Spleen (tissue), 11 donors: ENCODE measurements around the gene NRIP3. TPM values are rescaled to one million over a fixed set of nuclear protein-coding genes. Genes with fewer than 3 reads are reported as not detected.

Experiments used
- DNase-seq: peaks from one replicate; pipeline ENCODE4 v3.0.0-alpha.2; 2020
- H3K27ac ChIP-seq, 8 donors: fragments of 200-600 bp; sonication (generic) in 7 of 8; 1 replicate in 4 of 8; 2 replicates in 4 of 8; pipeline versions ENCODE4 v1.5.0 to v1.8.0; 2016 to 2021; ENCODE audit warnings: inconsistent platforms in 4 of 8, mild to moderate bottlenecking in 4 of 8, moderate library complexity in 1 of 8
- H3K27me3 ChIP-seq, 7 donors: fragments of 200-600 bp; sonication (generic) in 6 of 7; replicated peaks in 1 of 7; 1 replicate in 4 of 7; 2 replicates in 3 of 7; pipeline versions ENCODE4 v1.5.0 to v1.8.0; 2016 to 2021; ENCODE audit warnings: inconsistent platforms in 3 of 7, mild to moderate bottlenecking in 1 of 7
- H3K36me3 ChIP-seq, 6 donors: fragments of 200-600 bp; sonication (generic) in 5 of 6; 1 replicate in 4 of 6; 2 replicates in 2 of 6; pipeline versions ENCODE4 v1.5.0 to v1.8.0; 2016 to 2021; ENCODE audit warnings: inconsistent platforms in 2 of 6
- H3K4me1 ChIP-seq, 6 donors: fragments of 200-600 bp; sonication (generic) in 5 of 6; 1 replicate in 3 of 6; 2 replicates in 3 of 6; pipeline versions ENCODE4 v1.5.0 to v1.8.0; 2016 to 2021; ENCODE audit warnings: inconsistent platforms in 3 of 6
- H3K4me3 ChIP-seq, 8 donors: fragments of 200-600 bp; sonication (generic) in 7 of 8; 1 replicate in 4 of 8; 2 replicates in 4 of 8; pipeline versions ENCODE4 v1.5.0 to v1.8.0; 2016 to 2021; ENCODE audit warnings: inconsistent platforms in 4 of 8, mild to moderate bottlenecking in 4 of 8, moderate library complexity in 2 of 8
- H3K9me3 ChIP-seq, 8 donors: fragments of 200-600 bp; sonication (generic) in 7 of 8; 1 replicate in 4 of 8; 2 replicates in 4 of 8; pipeline versions ENCODE4 v1.5.0 to v1.8.0; 2016 to 2021; ENCODE audit warnings: inconsistent platforms in 4 of 8
- CTCF ChIP-seq, 11 experiments: fragments of 200-600 bp in 7 of 11; fragments of 450-650 bp in 4 of 11; sonication (generic) in 4 of 11; IDR thresholded peaks in 8 of 11; conservative IDR thresholded peaks in 3 of 11; 1 replicate in 7 of 11; 2 replicates in 4 of 11; pipeline versions ENCODE4 v1.4.0 to v1.8.0; 2016 to 2021; ENCODE audit warnings: antibody characterized with exemption in 11 of 11, inconsistent platforms in 4 of 11, mild to moderate bottlenecking in 1 of 11
- POLR2A ChIP-seq, 3 donors: fragments of 450-650 bp; IDR thresholded peaks; one replicate each; pipeline ENCODE4 v1.5.1; 2017; ENCODE audit warnings: antibody characterized with exemption in 3 of 3, mild to moderate bottlenecking in 1 of 3
- POLR2AphosphoS5 ChIP-seq, 3 donors: sonication (generic); formaldehyde crosslinking; IDR thresholded peaks; one replicate each; pipeline ENCODE4 v1.5.1; 2017; ENCODE audit warnings: antibody characterized with exemption in 3 of 3
- WGBS, 5 donors: extraction: QIAGEN DNeasy Blood & Tissue Kit in 3 of 5; methylation state at CpG; one replicate each; pipeline versions ENCODE4 v1.1.5 to v1.1.7; 2013 to 2018; 5-methylcytosine and 5-hydroxymethylcytosine counted together
- intact Hi-C: fragments of 100-400 bp; cut with DNase I; formaldehyde crosslinking; loops from one replicate; pipeline ENCODE4 v1.15.0; 2023; ENCODE audit warnings: low total_unique reads
- polyA plus RNA-seq, 3 donors: library from polyadenylated mRNA; stranded (reverse); fragments of 200-250 nt; gene quantifications; one replicate each; pipeline ENCODE4 v1.2.1, GENCODE V29; 2013
- total RNA-seq, 7 donors: library from RNA; depleted of rRNA in 3 of 7; stranded (reverse); fragments of >200 nt in 3 of 7; fragmentation: NEBNext Ultra II Directional in 4 of 7; extraction: Animal tissue kit (Norgen Biotek cat#: 25700) in 4 of 7; gene quantifications; one replicate each; pipeline versions ENCODE4 v1.1.0 to v1.2.1, GENCODE V29; 2016 to 2021
- donor health status: healthy with polysubstance abuse.
- donor health status: DM: no; HTN: no; CAD: no; lungs with moderate emphysema.
- donor health status: DM: no; HTN: no; CAD: no.
- donor health status: Bipolar disorder and iron deficiency.
- donor health status: healthy.
- donor health status: DM: no; HTN: no; CAD: no.
- donor health status: DM: yes; HTN: yes; CAD: no.

NRIP3 gene
- total and polyA plus RNA-seq, 10 donors: 0.02 to 1.8 (median 0.58) TPM

- Histone ChIP-seq H3K4me1 (no peaks in the 10 kb centered on the region), H3K27me3 (no peaks in the 10 kb centered on the region), H3K4me3 (no peak overlapping the region), H3K9me3 (no peaks in the 10 kb centered on the region), H3K36me3 (peaks cover 0 to 1% (median 0%) of the 10 kb centered on the region in 6 donors), H3K27ac (no peak overlapping the region)
- intact Hi-C loops: no loop called here
- no peak for DNase-seq
- WGBS, 5 donors: 74 to 81% (median 80%) methylated on average over 3 of the region's 3 CpGs
- TF ChIP-seq POLR2AphosphoS5 (IDR thresholded peaks at IDR 0.05) (no peak), CTCF (IDR thresholded peaks at IDR 0.05 in 8 of 11, conservative IDR thresholded peaks at IDR 0.05 in 3 of 11) (no peak), POLR2A (IDR thresholded peaks at IDR 0.05) (no peak)
Observed at GRCh38 chr11:8973121-8973520, 30.7 kb downstream of the NRIP3 start.

GRCh38 chr11:8971924-8972316 lies 31.9 kb downstream of the NRIP3 start:
- 78 to 98% (median 83%) methylated on average over 1 of the region's 1 CpG for WGBS, 5 donors
- no peaks in the 10 kb centered on the region for H3K4me1 ChIP-seq
- no peak overlapping the region for H3K27ac ChIP-seq
- peaks cover 0 to 7% (median 0%) of the 10 kb centered on the region in 6 donors for H3K36me3 ChIP-seq
- H3K27me3 ChIP-seq: no peaks in the 10 kb centered on the region
- TF ChIP-seq POLR2A (IDR thresholded peaks at IDR 0.05): no peak
- TF ChIP-seq POLR2AphosphoS5 (IDR thresholded peaks at IDR 0.05): no peak
- no peak for TF ChIP-seq CTCF (IDR thresholded peaks at IDR 0.05 in 8 of 11, conservative IDR thresholded peaks at IDR 0.05 in 3 of 11)
- intact Hi-C loops: no loop called here
- H3K4me3 ChIP-seq: no peak overlapping the region
- no peaks in the 10 kb centered on the region for H3K9me3 ChIP-seq
- DNase-seq: no peak

GRCh38 chr11:8971196-8971923 lies 32.4 kb downstream of the NRIP3 start:
- DNase-seq: no peak
- H3K9me3 ChIP-seq: no peaks in the 10 kb centered on the region
- intact Hi-C loops: no loop called here
- peaks cover 0 to 7% (median 0%) of the 10 kb centered on the region in 6 donors for H3K36me3 ChIP-seq
- no peak overlapping the region for H3K27ac ChIP-seq
- no peaks in the 10 kb centered on the region for H3K27me3 ChIP-seq
- no peak overlapping the region for H3K4me3 ChIP-seq
- 86 to 94% (median 90%) methylated on average over 2 of the region's 2 CpGs for WGBS, 5 donors
- no peak for TF ChIP-seq POLR2AphosphoS5 (IDR thresholded peaks at IDR 0.05)
- no peak for TF ChIP-seq POLR2A (IDR thresholded peaks at IDR 0.05)
- no peak for TF ChIP-seq CTCF (IDR thresholded peaks at IDR 0.05 in 8 of 11, conservative IDR thresholded peaks at IDR 0.05 in 3 of 11)
- H3K4me1 ChIP-seq: no peaks in the 10 kb centered on the region

GRCh38 chr11:8967184-8967583 lies 36.6 kb downstream of the NRIP3 start:
- DNase-seq: no peak
- H3K4me1 ChIP-seq: peaks cover 20 to 32% (median 25%) of the 10 kb centered on the region in 6 donors
- H3K27me3 ChIP-seq: no peaks in the 10 kb centered on the region
- H3K27ac ChIP-seq: no peak overlapping the region
- WGBS, 5 donors: 78 to 89% (median 83%) methylated on average over 8 of the region's 8 CpGs
- peaks cover 0 to 7% (median 0%) of the 10 kb centered on the region in 6 donors for H3K36me3 ChIP-seq
- no peaks in the 10 kb centered on the region for H3K9me3 ChIP-seq
- TF ChIP-seq POLR2A (IDR thresholded peaks at IDR 0.05) (no peak), CTCF (IDR thresholded peaks at IDR 0.05 in 8 of 11, conservative IDR thresholded peaks at IDR 0.05 in 3 of 11) (no peak), POLR2AphosphoS5 (IDR thresholded peaks at IDR 0.05) (no peak)
- intact Hi-C loops: loop anchor here (10.0 kb wide), 1 partner anchor 282 kb away; the partner anchor contains the start of genes RPL27A and TRIM66
- no peak overlapping the region for H3K4me3 ChIP-seq
